ENCODE measurements around the gene FBH1.

The FBH1 gene

GRCh38 chr10:5951167-5951711, 61.2 kb downstream of the FBH1 start:
- no peak overlapping the region for H3K4me3 ChIP-seq (replicated peaks; ENCODE audit: low read depth, low read length)
- DNase-seq (ENCODE audit: extremely low read depth, low read depth), result no peak
- no peak for TF ChIP-seq CTCF (IDR thresholded peaks at IDR 0.05; ENCODE audit: low read depth, low read length, missing control alignments)

- TF ChIP-seq CTCF (IDR thresholded peaks at IDR 0.05; ENCODE audit: low read depth, low read length, missing control alignments), result no peak
- H3K4me3 ChIP-seq (replicated peaks; ENCODE audit: low read depth, low read length), result no peak overlapping the region
- no peak for DNase-seq (ENCODE audit: extremely low read depth, low read depth)
Observed at GRCh38 chr10:5951721-5952407, 61.8 kb downstream of the FBH1 start.

- no peak for DNase-seq (ENCODE audit: extremely low read depth, low read depth)
- TF ChIP-seq CTCF (IDR thresholded peaks at IDR 0.05; ENCODE audit: low read depth, low read length, missing control alignments), result no peak
- no peak overlapping the region for H3K4me3 ChIP-seq (replicated peaks; ENCODE audit: low read depth, low read length)
Observed at GRCh38 chr10:5952731-5953385, 62.8 kb downstream of the FBH1 start.

- no peak for TF ChIP-seq CTCF (IDR thresholded peaks at IDR 0.05; ENCODE audit: low read depth, low read length, missing control alignments)
- no peak overlapping the region for H3K4me3 ChIP-seq (replicated peaks; ENCODE audit: low read depth, low read length)
- DNase-seq (ENCODE audit: extremely low read depth, low read depth), result no peak
Observed at GRCh38 chr10:5953676-5954075, 63.6 kb downstream of the FBH1 start.

- TF ChIP-seq CTCF (IDR thresholded peaks at IDR 0.05; ENCODE audit: low read depth, low read length, missing control alignments), result no peak
- no peak overlapping the region for H3K4me3 ChIP-seq (replicated peaks; ENCODE audit: low read depth, low read length)
- DNase-seq (ENCODE audit: extremely low read depth, low read depth), result no peak
Observed at GRCh38 chr10:5956146-5956936, 66.3 kb downstream of the FBH1 start.

GRCh38 chr10:5958077-5958476, 68.0 kb downstream of the FBH1 start:
- H3K4me3 ChIP-seq (replicated peaks; ENCODE audit: low read depth, low read length), result no peak overlapping the region
- no peak for TF ChIP-seq CTCF (IDR thresholded peaks at IDR 0.05; ENCODE audit: low read depth, low read length, missing control alignments)
- DNase-seq (ENCODE audit: extremely low read depth, low read depth), result peak; percentile 63

All from HFF-Myc (cell line).